Right lobe of liver (tissue), 6 donors: ENCODE measurements around the gene SLC12A9. TPM values are rescaled to one million over a fixed set of nuclear protein-coding genes. Genes with fewer than 3 reads are reported as not detected.

Source experiments
- ATAC-seq, 4 donors: fragments of 200-7000 bp; cut with Tn5 transposase; one replicate each; pipeline ENCODE4 v1.9.1; 2020; ENCODE audit warnings: mild to moderate bottlenecking in 4 of 4, moderate library complexity in 4 of 4
- DNase-seq, 3 donors: peaks; one replicate each; pipeline ENCODE4 v3.0.0-alpha.2; 2020
- H3K27ac ChIP-seq, 3 donors: fragments of 200-600 bp; one replicate each; pipeline ENCODE4 v1.8.0; 2022
- H3K27me3 ChIP-seq, 2 donors: fragments of 200-600 bp; one replicate each; pipeline ENCODE4 v1.8.0; 2022
- H3K36me3 ChIP-seq, 4 donors: fragments of 200-600 bp; sonication (generic) in 1 of 4; one replicate each; pipeline versions ENCODE4 v1.5.1 to v1.8.0; 2017 to 2022; ENCODE audit warnings: control low read depth in 1 of 4
- H3K4me1 ChIP-seq, 4 donors: fragments of 200-600 bp; sonication (generic) in 1 of 4; one replicate each; pipeline versions ENCODE4 v1.5.1 to v1.8.0; 2017 to 2022; ENCODE audit warnings: control low read depth in 1 of 4
- H3K4me3 ChIP-seq, 3 donors: fragments of 200-600 bp; one replicate each; pipeline ENCODE4 v1.8.0; 2022
- H3K9me3 ChIP-seq, 4 donors: fragments of 200-600 bp; sonication (generic) in 1 of 4; one replicate each; pipeline versions ENCODE4 v1.5.1 to v1.8.0; 2017 to 2022; ENCODE audit warnings: control low read depth in 1 of 4
- CTCF ChIP-seq, 4 donors: fragments of 200-600 bp in 3 of 4; fragments of 450-650 bp in 1 of 4; IDR thresholded peaks; one replicate each; pipeline versions ENCODE4 v1.5.1 to v1.8.0; 2016 to 2022; ENCODE audit warnings: antibody characterized with exemption in 4 of 4, mild to moderate bottlenecking in 2 of 4
- POLR2A ChIP-seq: fragments of 450-650 bp; IDR thresholded peaks from one replicate; pipeline ENCODE4 v1.6.1; 2017; ENCODE audit warnings: antibody characterized with exemption, mild to moderate bottlenecking
- WGBS: methylation state at CpG from one replicate; pipeline ENCODE4 v1.1.6; 2018; ENCODE audit warnings: low coverage, low lambda C conversion rate; ENCODE audit not compliant: insufficient coverage; ENCODE audit errors: missing lambda C conversion rate; 5-methylcytosine and 5-hydroxymethylcytosine counted together
- intact Hi-C, 2 donors: fragments of 100-400 bp; cut with DNase I; formaldehyde crosslinking; loops; one replicate each; pipeline versions ENCODE4 v1.11.2 to v1.14.1; 2022
- long read RNA-seq: library from polyadenylated mRNA; unstranded; transcript quantifications from one replicate; pipeline ENCODE4 v2.0.0, GENCODE V29; 2019
- total RNA-seq, 6 experiments: library from RNA; depleted of rRNA in 2 of 6; stranded (reverse); fragments of >200 nt in 2 of 6; fragmentation: NEBNext Ultra II Directional in 3 of 6; extraction: Animal tissue kit (Norgen Biotek cat#: 25700) in 3 of 6; gene quantifications; one replicate each; pipeline versions ENCODE4 v1.1.0 to v1.2.4, GENCODE V29; 2016 to 2023
- donor health status: DM: no; HTN: yes; CAD: no.
- donor health status: DM: no; HTN: no; CAD: no.
- donor health status: DM: no; HTN: no; CAD: no.
- donor health status: DM: no; HTN: yes; CAD: no.
- donor health status: DM: no; HTN: yes; CAD: no.

SLC12A9 gene, protein sequence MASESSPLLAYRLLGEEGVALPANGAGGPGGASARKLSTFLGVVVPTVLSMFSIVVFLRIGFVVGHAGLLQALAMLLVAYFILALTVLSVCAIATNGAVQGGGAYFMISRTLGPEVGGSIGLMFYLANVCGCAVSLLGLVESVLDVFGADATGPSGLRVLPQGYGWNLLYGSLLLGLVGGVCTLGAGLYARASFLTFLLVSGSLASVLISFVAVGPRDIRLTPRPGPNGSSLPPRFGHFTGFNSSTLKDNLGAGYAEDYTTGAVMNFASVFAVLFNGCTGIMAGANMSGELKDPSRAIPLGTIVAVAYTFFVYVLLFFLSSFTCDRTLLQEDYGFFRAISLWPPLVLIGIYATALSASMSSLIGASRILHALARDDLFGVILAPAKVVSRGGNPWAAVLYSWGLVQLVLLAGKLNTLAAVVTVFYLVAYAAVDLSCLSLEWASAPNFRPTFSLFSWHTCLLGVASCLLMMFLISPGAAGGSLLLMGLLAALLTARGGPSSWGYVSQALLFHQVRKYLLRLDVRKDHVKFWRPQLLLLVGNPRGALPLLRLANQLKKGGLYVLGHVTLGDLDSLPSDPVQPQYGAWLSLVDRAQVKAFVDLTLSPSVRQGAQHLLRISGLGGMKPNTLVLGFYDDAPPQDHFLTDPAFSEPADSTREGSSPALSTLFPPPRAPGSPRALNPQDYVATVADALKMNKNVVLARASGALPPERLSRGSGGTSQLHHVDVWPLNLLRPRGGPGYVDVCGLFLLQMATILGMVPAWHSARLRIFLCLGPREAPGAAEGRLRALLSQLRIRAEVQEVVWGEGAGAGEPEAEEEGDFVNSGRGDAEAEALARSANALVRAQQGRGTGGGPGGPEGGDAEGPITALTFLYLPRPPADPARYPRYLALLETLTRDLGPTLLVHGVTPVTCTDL
- 10 to 100 TPM in 2 of 6 experiments, 1 to 10 TPM in 4; 7.1 to 10.6 (median 9.2) TPM for total RNA-seq
- long read RNA-seq: 0 reads

GRCh38 chr7:100852048-100852872 lies at the start of gene SLC12A9:
SLC12A9 (plus strand) TSS chr7:100852713; CDS start chr7:100854198, 1,485 bp downstream.
- WGBS: 0% methylated on average over 17 of the region's 71 CpGs
- peak; percentile 51 for TF ChIP-seq POLR2A
- peak; percentile 96 to 97 (median 96) for TF ChIP-seq CTCF (IDR thresholded peaks at IDR 0.05)
- intact Hi-C loops: loop anchor here (5.0 to 10.0 kb wide), 2 partner anchors 55 to 137 kb away; no protein-coding TSS in a partner anchor
- Histone ChIP-seq H3K4me1 (peaks cover 0 to 7% (median 0%) of the 10 kb centered on the region in 4 donors), H3K4me3 (peak within 1 kb of the TSS; percentile 61 to 71 (median 65)), H3K36me3 (no peaks in the 10 kb centered on the region), H3K27me3 (no peaks in the 10 kb centered on the region), H3K27ac (peak within 1 kb of the TSS in 1 of 3 donors; percentile 14), H3K9me3 (no peaks in the 10 kb centered on the region)
- ATAC-seq (peak; percentile 98 to 99 (median 99)), DNase-seq (peak; percentile 93 to 95 (median 93))

- intact Hi-C loops: no loop called here
- ATAC-seq (no peak), DNase-seq (no peak)
- H3K36me3 ChIP-seq: peaks cover 0 to 45% (median 18%) of the 10 kb centered on the region in 4 donors
- H3K4me1 ChIP-seq: peaks cover 0 to 4% (median 0%) of the 10 kb centered on the region in 4 donors
- no peaks in the 10 kb centered on the region for H3K27me3 ChIP-seq
- peak overlapping the region in 1 of 3 donors; percentile 8 for H3K27ac ChIP-seq
- H3K9me3 ChIP-seq: no peaks in the 10 kb centered on the region
- no peak overlapping the region for H3K4me3 ChIP-seq
- WGBS: no CpG with 5 or more reads among the region's 4 CpGs
- TF ChIP-seq CTCF (IDR thresholded peaks at IDR 0.05) (no peak), POLR2A (no peak)
Observed at GRCh38 chr7:100802951-100803350, 49.6 kb upstream of the SLC12A9 start.

- peaks cover 0 to 4% (median 0%) of the 10 kb centered on the region in 4 donors for H3K4me1 ChIP-seq
- H3K9me3 ChIP-seq: no peaks in the 10 kb centered on the region
- ATAC-seq: peak; percentile 39 to 79 (median 40)
- intact Hi-C loops: no loop called here
- 35% methylated on average over 14 of the region's 19 CpGs for WGBS
- no peak for DNase-seq
- H3K27ac ChIP-seq: peak overlapping the region in 1 of 3 donors; percentile 8
- TF ChIP-seq POLR2A (no peak), CTCF (IDR thresholded peaks at IDR 0.05) (no peak)
- no peak overlapping the region for H3K4me3 ChIP-seq
- no peaks in the 10 kb centered on the region for H3K27me3 ChIP-seq
- H3K36me3 ChIP-seq: peaks cover 0 to 52% (median 21%) of the 10 kb centered on the region in 4 donors
Observed at GRCh38 chr7:100803398-100804161, 48.9 kb upstream of the SLC12A9 start.
